Measurements from ENCODE around the gene WDR17. TPM values are rescaled to one million over a fixed set of nuclear protein-coding genes. Genes with fewer than 3 reads are reported as not detected.
"Not testable (repeated sequence)": the region's sequence is repeated elsewhere in the genome, so short reads cannot be mapped to it uniquely, and the experiment has no call there.

The WDR17 gene
- total RNA-seq, 2 donors from 2014 or later, result 0.63 to 2.9 TPM

DNA sequence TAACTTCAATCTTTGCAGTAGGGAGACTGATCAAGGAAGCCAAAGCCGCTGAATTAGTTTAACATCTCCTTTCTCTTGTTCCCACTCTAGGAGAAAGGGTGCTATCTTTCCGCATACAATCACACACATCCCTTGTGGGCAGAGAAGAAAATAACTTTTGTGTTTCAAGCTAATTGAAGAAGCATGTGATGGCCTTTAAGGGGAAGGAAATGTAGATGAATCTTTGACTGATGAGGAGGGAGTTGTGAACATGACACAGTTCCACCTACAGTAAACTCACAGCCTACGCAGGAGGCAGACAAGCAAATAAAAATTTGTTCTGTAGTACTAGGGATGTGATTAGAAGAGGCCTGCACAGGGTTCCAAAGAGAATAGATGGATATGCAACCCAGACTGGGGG is 144.5 kb downstream of the WDR17 start:
- peaks cover 36% of the 10 kb centered on the region for H3K27me3 Mint-ChIP-seq (ENCODE audit: low read depth)
- no peaks in the 10 kb centered on the region for H3K9me3 Mint-ChIP-seq
- no peaks in the 10 kb centered on the region for H3K36me3 Mint-ChIP-seq (ENCODE audit: insufficient read depth in 2 of 2)
- no peak overlapping the region for H3K27ac Mint-ChIP-seq
- H3K4me1 Mint-ChIP-seq (ENCODE audit: low read depth), result no peaks in the 10 kb centered on the region
- no peak overlapping the region for H3K4me3 Mint-ChIP-seq
- DNase-seq (no peak), ATAC-seq (replicated peaks in 1 of 2) (no peak)

DNA sequence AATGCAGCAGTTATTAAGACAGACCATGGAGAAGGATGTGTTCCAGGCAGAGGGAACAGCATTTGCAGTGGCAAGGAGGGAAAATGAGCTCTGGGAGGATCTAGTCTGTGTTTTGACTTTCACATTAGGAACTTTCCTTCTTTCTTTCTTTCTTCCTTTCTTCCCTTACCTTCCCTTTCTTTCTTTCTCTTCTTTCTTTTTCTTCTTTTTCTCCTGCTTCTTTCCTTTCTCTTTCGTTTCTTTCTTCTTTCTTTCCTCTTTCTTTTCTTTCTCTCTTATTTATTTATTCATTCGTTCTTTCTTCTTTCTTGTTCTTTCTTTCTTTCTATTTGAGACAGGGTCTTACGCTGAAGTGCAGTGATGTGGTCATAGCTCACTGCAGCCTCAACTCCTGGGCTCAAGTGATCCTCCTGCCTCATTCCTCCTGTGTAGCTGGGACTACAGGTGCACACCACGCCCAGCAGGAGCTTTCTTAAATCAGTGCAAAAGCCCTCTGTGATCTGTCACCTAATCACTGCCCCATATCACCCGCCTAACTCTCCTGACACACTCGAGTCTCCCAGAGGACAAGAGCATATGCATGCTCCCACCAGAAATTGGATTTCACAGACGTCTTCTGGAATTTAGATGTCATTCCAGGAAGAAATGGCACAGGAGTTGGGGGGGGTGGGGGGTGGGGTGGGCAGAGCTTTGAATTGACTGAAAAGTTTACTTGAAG is 145.1 kb downstream of the WDR17 start:
- no peaks in the 10 kb centered on the region for H3K4me1 Mint-ChIP-seq (ENCODE audit: low read depth)
- no peak overlapping the region for H3K4me3 Mint-ChIP-seq
- no peaks in the 10 kb centered on the region for H3K36me3 Mint-ChIP-seq (ENCODE audit: insufficient read depth in 2 of 2)
- no peaks in the 10 kb centered on the region for H3K9me3 Mint-ChIP-seq
- no peak overlapping the region for H3K27ac Mint-ChIP-seq
- DNase-seq, result no peak
- peaks cover 30% of the 10 kb centered on the region for H3K27me3 Mint-ChIP-seq (ENCODE audit: low read depth)
- no peak for ATAC-seq (replicated peaks in 1 of 2)

DNA sequence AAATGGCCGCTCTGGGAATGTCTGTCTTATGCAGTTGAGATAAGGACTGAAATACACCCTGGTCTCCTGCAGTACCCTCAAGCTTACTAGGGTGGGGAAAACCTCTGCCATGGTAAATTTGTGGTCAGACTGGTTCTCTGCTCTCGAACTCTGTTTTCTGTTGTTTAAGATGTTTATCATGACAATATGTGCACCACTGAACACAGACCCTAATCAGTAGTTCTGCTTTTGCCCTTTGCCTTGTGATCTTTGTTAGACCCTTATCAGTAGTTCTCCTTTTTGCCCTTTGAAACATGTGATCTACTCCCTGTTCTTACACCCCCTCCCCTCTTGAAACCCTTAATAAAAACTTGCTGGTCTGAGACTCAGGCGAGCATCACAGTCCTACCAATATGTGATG is 146.7 kb downstream of the WDR17 start:
- not testable (repeated sequence) for H3K4me3 Mint-ChIP-seq; ATAC-seq (replicated peaks in 1 of 2); H3K4me1 Mint-ChIP-seq (ENCODE audit: low read depth); DNase-seq; H3K27ac Mint-ChIP-seq; H3K36me3 Mint-ChIP-seq (ENCODE audit: insufficient read depth in 2 of 2); H3K9me3 Mint-ChIP-seq
- peaks cover 16% of the 10 kb centered on the region for H3K27me3 Mint-ChIP-seq (ENCODE audit: low read depth)

DNA sequence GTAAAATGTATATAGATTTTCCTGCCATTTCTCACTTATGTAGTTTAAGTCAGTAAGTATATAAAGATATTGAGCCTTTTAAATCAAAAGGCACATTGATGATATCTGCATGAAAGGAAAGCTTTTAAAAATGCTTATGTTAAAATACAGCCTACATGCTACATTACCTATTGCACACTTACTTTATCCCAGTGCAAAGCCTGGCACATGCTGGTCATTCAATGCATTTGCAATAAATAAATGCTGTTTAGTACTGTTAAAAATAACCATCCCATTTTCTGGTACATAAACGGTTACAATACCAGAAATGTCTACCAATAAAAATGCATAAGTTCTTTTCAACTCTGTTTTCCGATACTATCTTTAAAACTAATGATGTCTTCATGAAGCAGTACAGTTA is 151.9 kb downstream of the WDR17 start:
- no peak for DNase-seq
- Mint-ChIP-seq H3K4me1 (ENCODE audit: low read depth) (no peaks in the 10 kb centered on the region), H3K4me3 (no peak overlapping the region), H3K27ac (no peak overlapping the region), H3K27me3 (ENCODE audit: low read depth) (no peaks in the 10 kb centered on the region), H3K9me3 (no peaks in the 10 kb centered on the region), H3K36me3 (ENCODE audit: insufficient read depth in 2 of 2) (no peaks in the 10 kb centered on the region)
- ATAC-seq (replicated peaks in 1 of 2), result no peak

DNA sequence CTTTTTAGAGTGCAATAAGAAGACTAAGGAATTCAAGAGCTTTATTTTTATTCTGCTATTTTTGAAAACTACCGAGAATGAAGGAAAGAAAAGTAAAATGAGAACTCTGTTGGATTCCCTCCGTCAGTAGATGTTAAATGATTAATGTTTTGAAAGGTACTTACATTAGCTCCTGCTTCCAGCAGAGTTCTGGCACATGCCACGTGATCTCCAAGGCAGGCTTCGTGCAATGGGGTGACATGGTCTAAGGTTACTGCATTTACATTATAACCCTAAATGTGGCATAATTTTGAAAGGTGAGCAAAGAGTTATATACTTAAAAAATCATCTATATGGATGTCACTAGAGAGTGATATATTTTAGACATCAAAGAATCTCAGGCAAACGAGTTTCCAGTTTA is 156.5 kb downstream of the WDR17 start:
- ATAC-seq (replicated peaks in 1 of 2), result no peak
- H3K4me3 Mint-ChIP-seq, result no peak overlapping the region

DNA sequence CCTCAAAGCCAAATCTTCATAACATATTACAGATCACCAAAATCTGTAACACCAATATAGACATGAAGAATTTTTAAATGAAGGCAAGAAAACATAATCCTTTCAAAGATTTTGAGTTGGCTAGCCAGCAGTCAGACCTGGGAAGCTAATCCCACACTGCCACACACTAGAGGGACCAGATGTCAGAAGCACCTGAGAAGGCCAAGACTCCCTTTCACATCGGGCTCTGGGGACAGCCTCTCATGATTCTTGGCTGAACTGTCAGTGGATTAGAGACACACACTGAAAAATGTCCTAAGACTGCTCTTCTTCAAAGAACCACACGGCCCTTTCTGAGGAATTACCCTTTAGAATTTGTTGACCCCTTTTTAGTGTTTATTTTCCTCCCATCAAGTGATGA is 157.9 kb downstream of the WDR17 start:
- DNase-seq (no peak), ATAC-seq (replicated peaks in 1 of 2) (no peak)
- Mint-ChIP-seq H3K9me3 (no peaks in the 10 kb centered on the region), H3K4me1 (ENCODE audit: low read depth) (no peaks in the 10 kb centered on the region), H3K36me3 (ENCODE audit: insufficient read depth in 2 of 2) (no peaks in the 10 kb centered on the region), H3K27me3 (ENCODE audit: low read depth) (peaks cover 13% of the 10 kb centered on the region), H3K27ac (no peak overlapping the region), H3K4me3 (no peak overlapping the region)

More for the DNA sequence above, 156.5 kb downstream of the WDR17 start:
- no peaks in the 10 kb centered on the region for H3K9me3 Mint-ChIP-seq
- H3K27ac Mint-ChIP-seq, result no peak overlapping the region
- DNase-seq, result no peak
- peaks cover 13% of the 10 kb centered on the region for H3K27me3 Mint-ChIP-seq (ENCODE audit: low read depth)
- H3K4me1 Mint-ChIP-seq (ENCODE audit: low read depth), result no peaks in the 10 kb centered on the region
- H3K36me3 Mint-ChIP-seq (ENCODE audit: insufficient read depth in 2 of 2), result no peaks in the 10 kb centered on the region

DNA sequence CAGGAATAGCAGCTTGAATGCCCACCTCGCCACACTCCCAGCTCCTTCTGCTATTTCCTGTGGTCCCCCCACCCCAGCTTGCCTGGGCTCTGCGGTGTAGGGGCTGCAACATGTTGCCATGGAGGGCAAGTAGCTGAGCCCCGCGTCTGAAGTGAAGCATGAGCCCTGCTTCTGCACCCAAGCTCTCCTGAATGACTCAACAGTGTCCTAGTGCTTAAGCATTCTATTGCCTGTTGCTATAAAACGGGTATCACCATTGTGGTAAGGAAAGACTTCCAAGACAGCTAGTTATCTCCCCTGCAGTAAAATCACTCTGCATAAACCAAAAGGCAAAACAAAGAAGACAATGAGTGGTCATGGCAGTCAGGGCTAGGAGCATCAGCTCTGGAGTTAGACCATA is 161.1 kb downstream of the WDR17 start:
- DNase-seq (no peak), ATAC-seq (replicated peaks in 1 of 2) (no peak)
- Mint-ChIP-seq H3K4me1 (ENCODE audit: low read depth) (no peaks in the 10 kb centered on the region), H3K9me3 (no peaks in the 10 kb centered on the region), H3K27ac (no peak overlapping the region), H3K4me3 (no peak overlapping the region), H3K27me3 (ENCODE audit: low read depth) (peaks cover 20% of the 10 kb centered on the region), H3K36me3 (ENCODE audit: insufficient read depth in 2 of 2) (no peaks in the 10 kb centered on the region)

DNA sequence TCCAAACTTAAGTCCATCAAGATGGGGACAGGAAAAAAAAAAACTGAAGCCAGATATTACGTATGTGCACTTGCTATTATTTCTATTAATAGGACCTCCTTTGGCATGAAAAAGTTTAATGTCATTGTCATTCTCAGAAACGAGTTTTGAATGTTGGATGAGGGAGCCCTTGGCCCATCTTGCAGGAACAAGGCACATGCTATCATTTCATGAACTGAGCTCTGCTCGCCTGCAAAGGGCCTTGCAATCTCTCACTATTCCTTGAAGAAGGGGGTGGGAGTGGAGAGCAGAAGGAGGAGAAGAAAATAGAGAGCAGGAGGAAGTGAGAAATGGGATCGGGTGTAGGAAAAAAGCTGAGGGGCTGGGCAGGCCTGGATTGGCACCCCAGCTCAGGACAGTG is 164.0 kb downstream of the WDR17 start:
- no peak for ATAC-seq (replicated peaks in 1 of 2)
- Mint-ChIP-seq H3K27me3 (ENCODE audit: low read depth) (peaks cover 41% of the 10 kb centered on the region), H3K4me3 (no peak overlapping the region), H3K4me1 (ENCODE audit: low read depth) (no peaks in the 10 kb centered on the region), H3K36me3 (ENCODE audit: insufficient read depth in 2 of 2) (no peaks in the 10 kb centered on the region), H3K27ac (no peak overlapping the region), H3K9me3 (no peaks in the 10 kb centered on the region)
- DNase-seq, result no peak

Other genes starting within 250 kb of the WDR17 start
- gene SPATA4, start 129.7 kb downstream of the WDR17 start, total RNA-seq, result not detected
- gene ASB5, start 203.4 kb downstream of the WDR17 start, total RNA-seq, result not detected

Measured in activated T-cell treated with anti-CD3 and anti-CD28 coated beads, Interleukin-2, amount 50 U/mL, for 72 hours (primary cell).